Measurements from ENCODE around the gene LSM14A. TPM values are rescaled to one million over a fixed set of nuclear protein-coding genes. Genes with fewer than 3 reads are reported as not detected.

The LSM14A gene
- total and polyA plus RNA-seq, 9 of the 15 experiments (the other 6 are each of a cell fraction or from before 2014, with no cell fraction given), result 19.5 to 150 (median 95.1) TPM

DNA sequence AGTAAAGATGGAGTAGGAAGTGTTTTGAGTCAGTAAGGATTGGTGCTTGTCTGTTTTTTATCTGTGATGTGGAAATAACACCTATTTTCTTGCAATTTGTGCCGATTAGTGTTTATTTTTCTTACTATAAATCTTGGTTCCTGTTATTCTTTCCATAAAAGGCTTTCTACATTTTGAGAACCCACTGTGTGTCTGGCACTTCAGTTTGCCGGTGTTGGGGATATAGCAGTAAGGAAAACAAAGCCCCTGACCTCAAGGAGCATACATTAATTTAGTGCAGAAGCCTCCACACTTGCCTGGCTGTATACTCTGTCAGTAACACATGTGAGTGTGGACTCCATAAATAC, 46.5 kb downstream of the LSM14A start:
- Histone ChIP-seq H2AFZ (ENCODE audit: low read depth, low read length) (no peak overlapping the region), H3K27ac (ENCODE audit: extremely low read depth, low read depth, low read length) (peak overlapping the region; percentile 11; the same call in 1 of the 3 replicates), H3K4me3 (no peak overlapping the region), H3K27me3 (ENCODE audit: control insufficient read depth in 2 of 2, insufficient read depth in 2 of 2, low read length in 2 of 2) (no peaks in the 10 kb centered on the region), H3K79me2 (ENCODE audit: control insufficient read depth, insufficient read depth, low read length) (peaks cover 11% of the 10 kb centered on the region; the same call in 2 of the 3 replicates), H3K9ac (ENCODE audit: insufficient read depth in 1 of 2, low read depth in 2 of 2, low read length in 2 of 2) (no peak overlapping the region), H3K4me1 (replicated peaks in 1 of 2; ENCODE audit: control insufficient read depth in 2 of 2, insufficient read depth in 2 of 2, low read length in 2 of 2) (peaks cover 9 to 11% of the 10 kb centered on the region in 2 experiments), H3K9me1 (ENCODE audit: control insufficient read depth, insufficient read depth, low read length) (no peaks in the 10 kb centered on the region), H3K4me2 (ENCODE audit: insufficient read depth, low read length) (no peak overlapping the region), H4K20me1 (replicated peaks; ENCODE audit: control insufficient read depth, insufficient read depth, low read length) (peaks cover 15% of the 10 kb centered on the region; the same call in 1 of the 2 replicates), H3K9me3 (replicated peaks; ENCODE audit: control insufficient read depth, insufficient read depth, low read depth, low read length) (no peaks in the 10 kb centered on the region), H3K36me3 (ENCODE audit: control insufficient read depth, insufficient read depth, low read length) (peaks cover 77% of the 10 kb centered on the region)
- ATAC-seq (no peak), DNase-seq (ENCODE audit: extremely low read depth in 1 of 4, low spot score in 3 of 4) (no peak), FAIRE-seq (no peak)
- WGBS (ENCODE audit: insufficient coverage, low coverage, missing lambda C conversion rate), result 63% methylated on average over 2 of the region's 2 CpGs
- intact Hi-C loops (cut with micrococcal nuclease) (loop anchor here (5.0 kb wide), 1 partner anchor 46 kb away; the partner anchor contains the start of gene LSM14A), in situ Hi-C loops (cut with MboI) (no loop called here)
- CTCF ChIA-PET (ENCODE audit: low intra/inter-chr PET ratio), result interaction anchor here (1.8 to 2.1 kb wide), 2 partner anchors 73 to 441 kb away, joined by 4 to 13 read pairs; no protein-coding TSS in a partner anchor
- POLR2A ChIA-PET, result no interaction called here
- BruUV-seq (replicated peaks), result no TSS peak
- TF ChIP-seq, protein P1, sequence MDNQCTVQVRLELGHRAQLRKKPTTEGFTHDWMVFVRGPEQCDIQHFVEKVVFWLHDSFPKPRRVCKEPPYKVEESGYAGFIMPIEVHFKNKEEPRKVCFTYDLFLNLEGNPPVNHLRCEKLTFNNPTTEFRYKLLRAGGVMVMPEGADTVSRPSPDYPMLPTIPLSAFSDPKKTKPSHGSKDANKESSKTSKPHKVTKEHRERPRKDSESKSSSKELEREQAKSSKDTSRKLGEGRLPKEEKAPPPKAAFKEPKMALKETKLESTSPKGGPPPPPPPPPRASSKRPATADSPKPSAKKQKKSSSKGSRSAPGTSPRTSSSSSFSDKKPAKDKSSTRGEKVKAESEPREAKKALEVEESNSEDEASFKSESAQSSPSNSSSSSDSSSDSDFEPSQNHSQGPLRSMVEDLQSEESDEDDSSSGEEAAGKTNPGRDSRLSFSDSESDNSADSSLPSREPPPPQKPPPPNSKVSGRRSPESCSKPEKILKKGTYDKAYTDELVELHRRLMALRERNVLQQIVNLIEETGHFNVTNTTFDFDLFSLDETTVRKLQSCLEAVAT (IDR thresholded peaks at IDR 0.05), result no peak
- TF ChIP-seq FOXJ3 (CRISPR knock-in tag; IDR thresholded peaks at IDR 0.05), result no peak

- Histone ChIP-seq H3K4me3 (no peak overlapping the region), H3K27ac (ENCODE audit: extremely low read depth, low read depth, low read length) (no peak overlapping the region), H3K4me2 (ENCODE audit: insufficient read depth, low read length) (no peak overlapping the region), H3K4me1 (replicated peaks in 1 of 2; ENCODE audit: control insufficient read depth in 2 of 2, insufficient read depth in 2 of 2, low read length in 2 of 2) (peaks cover 9 to 18% of the 10 kb centered on the region in 2 experiments), H3K9ac (ENCODE audit: insufficient read depth in 1 of 2, low read depth in 2 of 2, low read length in 2 of 2) (no peak overlapping the region), H4K20me1 (replicated peaks; ENCODE audit: control insufficient read depth, insufficient read depth, low read length) (peaks cover 15% of the 10 kb centered on the region; the same call in 1 of the 2 replicates), H3K36me3 (ENCODE audit: control insufficient read depth, insufficient read depth, low read length) (peaks cover 78% of the 10 kb centered on the region), H3K9me3 (replicated peaks; ENCODE audit: control insufficient read depth, insufficient read depth, low read depth, low read length) (no peaks in the 10 kb centered on the region), H2AFZ (ENCODE audit: low read depth, low read length) (no peak overlapping the region), H3K9me1 (ENCODE audit: control insufficient read depth, insufficient read depth, low read length) (no peaks in the 10 kb centered on the region), H3K79me2 (ENCODE audit: control insufficient read depth, insufficient read depth, low read length) (peaks cover 11% of the 10 kb centered on the region; the same call in 2 of the 3 replicates), H3K27me3 (ENCODE audit: control insufficient read depth in 2 of 2, insufficient read depth in 2 of 2, low read length in 2 of 2) (no peaks in the 10 kb centered on the region)
- FAIRE-seq, result peak; percentile 76
- ChIA-PET POLR2A (interaction anchor here (0.8 kb wide), 1 partner anchor 16 kb away, joined by 3 read pairs; no protein-coding TSS in a partner anchor), CTCF (ENCODE audit: low intra/inter-chr PET ratio) (interaction anchor here (0.8 to 2.1 kb wide), 3 partner anchors 100 to 442 kb away, joined by 3 to 13 read pairs (median 5); no protein-coding TSS in a partner anchor)
- WGBS (ENCODE audit: insufficient coverage, low coverage, missing lambda C conversion rate), result 74% methylated on average over 4 of the region's 4 CpGs
- intact Hi-C loops (cut with micrococcal nuclease) (no loop called here), in situ Hi-C loops (cut with MboI) (no loop called here)
- ATAC-seq, result peak; percentile 78
- no TSS peak for BruUV-seq (replicated peaks)
- peak; percentile 52 to 84 (median 68) for DNase-seq (ENCODE audit: extremely low read depth in 1 of 4, low spot score in 3 of 4)
- TF ChIP-seq PTTG1 (tag; IDR thresholded peaks at IDR 0.05; ENCODE audit: low read depth) (no peak), CREB3L1 (IDR thresholded peaks at IDR 0.05; ENCODE audit: borderline replicate concordance, low read depth) (peak; percentile 44; the same call in 1 of the 2 replicates), GATAD2B (IDR thresholded peaks at IDR 0.05; ENCODE audit: borderline replicate concordance) (0 out of 2 replicates have a peak, but pooled peaks have one; percentile 17), RAD21 (CRISPR knock-in tag; conservative IDR thresholded peaks at IDR 0.05 in 1 of 2, IDR thresholded peaks at IDR 0.05 in 1 of 2) (peak in 1 of 2 experiments; percentile 71; a peak in 3 of 4 replicates), KDM2B (CRISPR knock-in tag; IDR thresholded peaks at IDR 0.05) (no peak), KLF16 (IDR thresholded peaks at IDR 0.05) (0 out of 2 replicates have a peak, but pooled peaks have one; percentile 29), SP2 (IDR thresholded peaks at IDR 0.05; ENCODE audit: extremely low read depth, low read depth, low read length, poor library complexity, severe bottlenecking) (no peak), TBL1XR1 (IDR thresholded peaks at IDR 0.05; ENCODE audit: low read length in 2 of 2) (0 out of 4 replicates have a peak, but pooled peaks of 1 of the 2 experiments have one; percentile 6), FOXK2 (conservative IDR thresholded peaks at IDR 0.05 in 1 of 2, IDR thresholded peaks at IDR 0.05 in 1 of 2; ENCODE audit: low read depth in 2 of 2) (peak; percentile 86 to 89)
These were observed 48.3 kb downstream of the LSM14A start for GRCh38 chr19:34220472-34221063.

Measured in K562 (cell line).